ENCODE measurements around the gene ALDH1L1. TPM values are rescaled to one million over a fixed set of nuclear protein-coding genes. Genes with fewer than 3 reads are reported as not detected.

Gene ALDH1L1
- total RNA-seq (2014; rRNA removed; shearing (Covaris generic)): 0.82 and 1.3 TPM in 2 replicates
- 0.89 and 1.0 TPM in 2 replicates for polyA plus RNA-seq (2016; fragmentation: Nextera tagmentation; extraction: Ambion mirVana)
- long read RNA-seq: 0 reads

GRCh38 chr3:126180477-126181397 lies at the start of gene ALDH1L1:
ALDH1L1 (minus strand) TSS chr3:126180586; CDS start chr3:126160979, 19,607 bp downstream.
- peak; percentile 80 for ATAC-seq
- Mint-ChIP-seq H3K27ac (no peak within 1 kb of the TSS), H3K27me3 (ENCODE audit: insufficient read depth, low read depth, poor library complexity) (peaks cover 26% of the 10 kb centered on the region), H3K4me1 (peaks cover 16% of the 10 kb centered on the region), H3K36me3 (ENCODE audit: low read depth) (no peaks in the 10 kb centered on the region; the same call in 2 of the 3 replicates), H3K4me3 (peak within 1 kb of the TSS; percentile 88), H3K9me3 (no peaks in the 10 kb centered on the region)
- Histone ChIP-seq H2AFZ (peak within 1 kb of the TSS; percentile 95), H3K4me3 (peak within 1 kb of the TSS; percentile 83), H3K4me1 (ENCODE audit: insufficient read depth) (no peaks in the 10 kb centered on the region), H3K79me2 (replicated peaks; ENCODE audit: insufficient read depth) (no peaks in the 10 kb centered on the region), H4K20me1 (replicated peaks; ENCODE audit: insufficient read depth) (no peaks in the 10 kb centered on the region), H3K27ac (ENCODE audit: low read depth) (no peak within 1 kb of the TSS), H3F3A (replicated peaks; ENCODE audit: low read depth) (0 out of 2 replicates have a peak, but pooled peaks cover 2% of the 10 kb centered on the region), H3K27me3 (ENCODE audit: insufficient read depth) (peaks cover 45% of the 10 kb centered on the region), H3K4me2 (peak within 1 kb of the TSS; percentile 96), H3K36me3 (ENCODE audit: insufficient read depth) (no peaks in the 10 kb centered on the region), H3K9me2 (ENCODE audit: insufficient read depth) (no peaks in the 10 kb centered on the region; the same call in 1 of the 2 replicates)
- TF ChIP-seq ZNF331 (CRISPR knock-in tag; IDR thresholded peaks at IDR 0.05; ENCODE audit: low read depth) (no peak), CTCF (conservative IDR thresholded peaks at IDR 0.05; ENCODE audit: low read depth in 2 of 2) (no peak), EZH2 (IDR thresholded peaks at IDR 0.05; ENCODE audit: low read depth, unreplicated experiment) (peak; percentile 47), REST (IDR thresholded peaks at IDR 0.05; ENCODE audit: unreplicated experiment) (no peak), NANOG (IDR thresholded peaks at IDR 0.05; ENCODE audit: borderline replicate concordance) (no peak), EZH2phosphoT487 (IDR thresholded peaks at IDR 0.05; ENCODE audit: unreplicated experiment) (no peak)
- peak; percentile 75 for DNase-seq (ENCODE audit: low spot score)

GRCh38 chr3:126226374-126226773 lies 46.0 kb upstream of the ALDH1L1 start:
- no peaks in the 10 kb centered on the region for H3K4me1 ChIP-seq (ENCODE audit: insufficient read depth)
- peaks cover 2% of the 10 kb centered on the region; the same call in 1 of the 3 replicates for H3K36me3 Mint-ChIP-seq (ENCODE audit: low read depth)
- H3K27me3 Mint-ChIP-seq (ENCODE audit: insufficient read depth, low read depth, poor library complexity): no peaks in the 10 kb centered on the region

More at GRCh38 chr3:126226374-126226773, 46.0 kb upstream of the ALDH1L1 start:
- no peak for DNase-seq (ENCODE audit: low spot score)
- H3K9me3 Mint-ChIP-seq: peaks cover 10% of the 10 kb centered on the region; the same call in 1 of the 3 replicates
- Histone ChIP-seq H3K27ac (ENCODE audit: low read depth) (no peak overlapping the region), H3K9me2 (ENCODE audit: insufficient read depth) (no peaks in the 10 kb centered on the region), H3K36me3 (ENCODE audit: insufficient read depth) (no peaks in the 10 kb centered on the region), H3K27me3 (ENCODE audit: insufficient read depth) (no peaks in the 10 kb centered on the region), H3K4me2 (no peak overlapping the region), H3K79me2 (replicated peaks; ENCODE audit: insufficient read depth) (no peaks in the 10 kb centered on the region), H2AFZ (no peak overlapping the region), H4K20me1 (replicated peaks; ENCODE audit: insufficient read depth) (no peaks in the 10 kb centered on the region), H3K4me3 (no peak overlapping the region), H3F3A (replicated peaks; ENCODE audit: low read depth) (no peaks in the 10 kb centered on the region)
- peaks cover 2% of the 10 kb centered on the region; the same call in 2 of the 3 replicates for H3K4me1 Mint-ChIP-seq
- TF ChIP-seq STAT1 (IDR thresholded peaks at IDR 0.05; ENCODE audit: unreplicated experiment) (no peak), REST (IDR thresholded peaks at IDR 0.05; ENCODE audit: unreplicated experiment) (no peak), POLR2AphosphoS5 (IDR thresholded peaks at IDR 0.05; ENCODE audit: low read depth) (no peak), ZNF331 (CRISPR knock-in tag; IDR thresholded peaks at IDR 0.05; ENCODE audit: low read depth) (no peak), ZNF114 (CRISPR knock-in tag; IDR thresholded peaks at IDR 0.05) (no peak), ETS1 (IDR thresholded peaks at IDR 0.05) (no peak)
- ATAC-seq: no peak
- H3K4me3 Mint-ChIP-seq: no peak overlapping the region
- H3K27ac Mint-ChIP-seq: no peak overlapping the region
